Spleen (tissue), 7 donors: ENCODE results near the gene ZBTB48.

Experiments used
- CTCF ChIP-seq, 11 experiments: fragments of 200-600 bp in 7 of 11; fragments of 450-650 bp in 4 of 11; sonication (generic) in 4 of 11; IDR thresholded peaks in 8 of 11; conservative IDR thresholded peaks in 3 of 11; 1 replicate in 7 of 11; 2 replicates in 4 of 11; pipeline versions ENCODE4 v1.4.0 to v1.8.0; 2016 to 2021; ENCODE audit warnings: antibody characterized with exemption in 11 of 11, inconsistent platforms in 4 of 11, mild to moderate bottlenecking in 1 of 11
- POLR2A ChIP-seq, 3 donors: fragments of 450-650 bp; IDR thresholded peaks; one replicate each; pipeline ENCODE4 v1.5.1; 2017; ENCODE audit warnings: antibody characterized with exemption in 3 of 3, mild to moderate bottlenecking in 1 of 3
- POLR2AphosphoS5 ChIP-seq, 3 donors: sonication (generic); formaldehyde crosslinking; IDR thresholded peaks; one replicate each; pipeline ENCODE4 v1.5.1; 2017; ENCODE audit warnings: antibody characterized with exemption in 3 of 3
- donor health status: DM: no; HTN: no; CAD: no; lungs with moderate emphysema.
- donor health status: DM: no; HTN: no; CAD: no.
- donor health status: DM: no; HTN: no; CAD: no.

GRCh38 chr1:6623269-6623965 is 43.6 kb downstream of the ZBTB48 start:
- TF ChIP-seq POLR2A (IDR thresholded peaks at IDR 0.05) (no peak), CTCF (IDR thresholded peaks at IDR 0.05 in 8 of 11, conservative IDR thresholded peaks at IDR 0.05 in 3 of 11) (no peak), POLR2AphosphoS5 (IDR thresholded peaks at IDR 0.05) (no peak)
